CD14-positive monocyte (primary cell): ENCODE measurements around the gene IGF1R. TPM values are rescaled to one million over a fixed set of nuclear protein-coding genes. Genes with fewer than 3 reads are reported as not detected.

Experiments
- DNase-seq, 3 donors: peaks; one replicate each; pipeline ENCODE4 v3.0.0-alpha.2; 2011 to 2022
- H2AFZ ChIP-seq: 2 replicates; pipeline ENCODE4 v1.6.0; 2012; ENCODE audit warnings: mild to moderate bottlenecking, low read depth, low read length, inconsistent platforms; ENCODE audit not compliant: insufficient read depth, poor library complexity, severe bottlenecking
- H3K27ac ChIP-seq, 2 donors: 1 replicate in 1 of 2; 2 replicates in 1 of 2; pipeline ENCODE4 v1.5.1; 2012 to 2013; ENCODE audit warnings: low read length in 2 of 2, control low read depth in 1 of 2, inconsistent platforms in 1 of 2, low read depth in 1 of 2, mild to moderate bottlenecking in 1 of 2
- H3K27me3 ChIP-seq, 2 donors: one replicate each; pipeline versions ENCODE4 v1.6.0 to v1.6.1; 2011 to 2013; ENCODE audit warnings: low read length in 2 of 2; ENCODE audit not compliant: control insufficient read depth in 2 of 2, insufficient read depth in 2 of 2
- H3K36me3 ChIP-seq, 2 donors: replicated peaks in 1 of 2; 1 replicate in 1 of 2; 2 replicates in 1 of 2; pipeline versions ENCODE4 v1.5.1 to v1.6.1; 2012 to 2013; ENCODE audit warnings: low read length in 2 of 2, control low read depth in 1 of 2, inconsistent platforms in 1 of 2, mild to moderate bottlenecking in 1 of 2; ENCODE audit not compliant: insufficient read depth in 2 of 2, control insufficient read depth in 1 of 2
- H3K4me1 ChIP-seq, 2 donors: 1 replicate in 1 of 2; 2 replicates in 1 of 2; pipeline versions ENCODE4 v1.5.1 to v1.6.1; 2012 to 2013; ENCODE audit warnings: low read length in 2 of 2, control low read depth in 1 of 2, inconsistent platforms in 1 of 2, mild to moderate bottlenecking in 1 of 2, moderate library complexity in 1 of 2; ENCODE audit not compliant: insufficient read depth in 2 of 2, control insufficient read depth in 1 of 2
- H3K4me2 ChIP-seq: replicated peaks from 2 replicates; pipeline ENCODE3; 2012; ENCODE audit warnings: low read length, moderate library complexity, mild to moderate bottlenecking; ENCODE audit not compliant: poor library complexity, severe bottlenecking; ENCODE audit errors: extremely low read depth
- H3K4me3 ChIP-seq, 3 experiments: fragments of 200-600 bp in 1 of 3; sonication (generic) in 1 of 3; replicated peaks in 1 of 3; 1 replicate in 2 of 3; 2 replicates in 1 of 3; pipeline ENCODE4 v1.5.1; 2011 to 2013; ENCODE audit warnings: low read length in 3 of 3, mild to moderate bottlenecking in 3 of 3, control low read depth in 2 of 3, low read depth in 2 of 3, inconsistent platforms in 1 of 3, moderate library complexity in 1 of 3
- H3K79me2 ChIP-seq: 2 replicates; pipeline ENCODE4 v1.6.0; 2012; ENCODE audit warnings: mild to moderate bottlenecking, control low read depth, inconsistent platforms, low read length, moderate library complexity; ENCODE audit not compliant: insufficient read depth
- H3K9ac ChIP-seq: 2 replicates; pipeline ENCODE4 v1.6.0; 2017; ENCODE audit warnings: low read length, mild to moderate bottlenecking; ENCODE audit not compliant: insufficient read depth, poor library complexity, severe bottlenecking
- H3K9me3 ChIP-seq, 2 donors: replicated peaks in 1 of 2; 1 replicate in 1 of 2; 2 replicates in 1 of 2; pipeline versions ENCODE4 v1.5.1 to v1.6.1; 2012 to 2013; ENCODE audit warnings: low read length in 2 of 2, control low read depth in 1 of 2; ENCODE audit not compliant: control insufficient read depth in 1 of 2, insufficient read depth in 1 of 2
- H4K20me1 ChIP-seq: 2 replicates; pipeline ENCODE4 v1.6.0; 2012; ENCODE audit warnings: mild to moderate bottlenecking, low read length, control low read depth, moderate library complexity; ENCODE audit not compliant: insufficient read depth
- H3K27ac Mint-ChIP-seq, 7 donors: one replicate each; pipeline ENCODE4 v1.8.0; 2020; ENCODE audit warnings: mild to moderate bottlenecking in 7 of 7, mixed read lengths in 7 of 7, moderate library complexity in 6 of 7, inconsistent platforms in 2 of 7
- H3K27me3 Mint-ChIP-seq, 3 donors: one replicate each; pipeline ENCODE4 v1.8.0; 2021 to 2022; ENCODE audit warnings: low read depth in 3 of 3, mild to moderate bottlenecking in 3 of 3, mixed read lengths in 3 of 3, moderate library complexity in 3 of 3, inconsistent platforms in 1 of 3
- H3K36me3 Mint-ChIP-seq, 2 donors: one replicate each; pipeline ENCODE4 v1.8.0; 2020; ENCODE audit warnings: mixed read lengths in 2 of 2, inconsistent platforms in 1 of 2, mild to moderate bottlenecking in 1 of 2
- H3K4me1 Mint-ChIP-seq: one replicate; pipeline ENCODE4 v1.8.0; 2020; ENCODE audit warnings: mild to moderate bottlenecking, mixed read lengths
- H3K4me3 Mint-ChIP-seq, 2 donors: one replicate each; pipeline ENCODE4 v1.8.0; 2020; ENCODE audit warnings: mild to moderate bottlenecking in 2 of 2, mixed read lengths in 2 of 2, moderate library complexity in 1 of 2
- H3K9me3 Mint-ChIP-seq, 7 donors: one replicate each; pipeline ENCODE4 v1.8.0; 2020 to 2022; ENCODE audit warnings: mixed read lengths in 7 of 7, mild to moderate bottlenecking in 6 of 7, moderate library complexity in 6 of 7, inconsistent platforms in 2 of 7
- WGBS: methylation state at CpG from one replicate; pipeline ENCODE4 v1.1.5; 2013; ENCODE audit warnings: missing lambda C conversion rate; ENCODE audit not compliant: insufficient coverage; 5-methylcytosine and 5-hydroxymethylcytosine counted together
- intact Hi-C, 2 donors: fragments of 100-400 bp; cut with micrococcal nuclease; formaldehyde crosslinking; loops; one replicate each; pipeline versions ENCODE4 v1.15.0 to v1.15.1; 2023
- polyA plus RNA-seq, 3 donors: library from polyadenylated mRNA; depleted of rRNA in 1 of 3; unstranded in 2 of 3; stranded (reverse) in 1 of 3; fragments of 300-500 nt in 2 of 3; fragments of >200 nt in 1 of 3; fragmentation: Illumina TruSeq in 2 of 3; gene quantifications; 1 replicate in 2 of 3; 2 replicates in 1 of 3; pipeline ENCODE4 v1.2.3, GENCODE V29; 2012 to 2021
- TF ChIP-seq, protein P1 (sequence below): fragments of 200-600 bp; IDR thresholded peaks from one replicate; pipeline ENCODE4 v1.8.0; 2022; ENCODE audit warnings: antibody characterized with exemption, mild to moderate bottlenecking

Gene IGF1R
- polyA plus RNA-seq, 3 donors, result 0.35 to 4.9 (median 0.67) TPM

DNA sequence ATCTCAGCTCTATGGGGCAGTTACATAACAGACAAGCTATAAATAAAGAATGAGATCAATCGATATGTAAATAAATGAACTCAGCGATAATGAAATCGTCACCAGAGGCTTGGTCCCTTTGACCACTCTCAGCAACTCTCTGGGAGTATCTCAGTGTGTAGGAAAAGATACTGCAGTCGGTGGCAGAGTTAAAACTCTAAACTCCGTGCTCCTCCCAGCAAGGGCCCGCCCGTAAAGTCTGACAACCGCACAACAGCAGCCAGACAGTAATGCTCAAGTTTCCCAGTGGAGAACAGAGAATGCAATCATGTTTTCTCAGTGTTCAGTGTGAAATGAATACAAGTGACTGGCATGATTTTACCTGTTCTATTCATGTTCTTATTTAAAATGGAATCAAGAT lies 28.3 kb upstream of the IGF1R start:
- peaks cover 0 to under 1% (median 0%) of the 10 kb centered on the region in 7 donors for H3K9me3 Mint-ChIP-seq
- Histone ChIP-seq H3K4me1 (no peaks in the 10 kb centered on the region), H3K27me3 (peaks cover 29 to 39% of the 10 kb centered on the region in 2 donors), H3K4me3 (no peak overlapping the region), H3K9ac (no peak overlapping the region), H3K36me3 (no peaks in the 10 kb centered on the region), H3K27ac (no peak overlapping the region), H3K9me3 (no peaks in the 10 kb centered on the region), H3K4me2 (no peak overlapping the region), H4K20me1 (no peaks in the 10 kb centered on the region), H3K79me2 (no peaks in the 10 kb centered on the region), H2AFZ (no peak overlapping the region)
- TF ChIP-seq, protein P1, sequence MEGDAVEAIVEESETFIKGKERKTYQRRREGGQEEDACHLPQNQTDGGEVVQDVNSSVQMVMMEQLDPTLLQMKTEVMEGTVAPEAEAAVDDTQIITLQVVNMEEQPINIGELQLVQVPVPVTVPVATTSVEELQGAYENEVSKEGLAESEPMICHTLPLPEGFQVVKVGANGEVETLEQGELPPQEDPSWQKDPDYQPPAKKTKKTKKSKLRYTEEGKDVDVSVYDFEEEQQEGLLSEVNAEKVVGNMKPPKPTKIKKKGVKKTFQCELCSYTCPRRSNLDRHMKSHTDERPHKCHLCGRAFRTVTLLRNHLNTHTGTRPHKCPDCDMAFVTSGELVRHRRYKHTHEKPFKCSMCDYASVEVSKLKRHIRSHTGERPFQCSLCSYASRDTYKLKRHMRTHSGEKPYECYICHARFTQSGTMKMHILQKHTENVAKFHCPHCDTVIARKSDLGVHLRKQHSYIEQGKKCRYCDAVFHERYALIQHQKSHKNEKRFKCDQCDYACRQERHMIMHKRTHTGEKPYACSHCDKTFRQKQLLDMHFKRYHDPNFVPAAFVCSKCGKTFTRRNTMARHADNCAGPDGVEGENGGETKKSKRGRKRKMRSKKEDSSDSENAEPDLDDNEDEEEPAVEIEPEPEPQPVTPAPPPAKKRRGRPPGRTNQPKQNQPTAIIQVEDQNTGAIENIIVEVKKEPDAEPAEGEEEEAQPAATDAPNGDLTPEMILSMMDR, result no peak
- no peaks in the 10 kb centered on the region for H3K4me1 Mint-ChIP-seq
- WGBS, result 97% methylated on average over 8 of the region's 8 CpGs
- H3K4me3 Mint-ChIP-seq, result peak overlapping the region in 1 of 2 donors; percentile 44
- DNase-seq, result no peak
- H3K27ac Mint-ChIP-seq, result no peak overlapping the region
- H3K36me3 Mint-ChIP-seq, result no peaks in the 10 kb centered on the region
- intact Hi-C loops, result loop anchor here in 1 of 2 donors (10.0 kb wide), 1 partner anchor 45 kb away; no protein-coding TSS in a partner anchor
- H3K27me3 Mint-ChIP-seq, result peaks cover 34 to 41% (median 38%) of the 10 kb centered on the region in 3 donors

DNA sequence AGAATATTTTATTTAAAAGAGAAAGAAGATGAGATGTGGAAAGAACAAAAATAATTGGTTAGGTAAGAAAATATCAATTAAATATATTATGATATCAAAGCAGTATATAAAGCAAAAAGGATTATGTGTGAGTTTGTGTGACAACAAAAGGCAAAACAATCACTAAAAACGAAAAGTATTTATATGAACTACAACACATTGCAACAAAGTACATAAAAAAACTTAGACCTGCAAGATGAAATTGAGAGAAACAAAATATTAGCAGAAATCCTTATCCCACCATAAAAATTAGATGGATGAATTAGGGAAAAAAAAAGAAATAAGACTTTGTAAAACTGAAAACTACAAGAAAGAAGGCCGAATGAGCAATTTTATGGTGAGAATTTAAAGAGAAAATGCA lies 27.3 kb upstream of the IGF1R start:
- TF ChIP-seq, protein P1, result no peak

More for the DNA sequence above, 27.3 kb upstream of the IGF1R start:
- Histone ChIP-seq H2AFZ (no peak overlapping the region), H3K9ac (no peak overlapping the region), H3K4me1 (no peaks in the 10 kb centered on the region), H3K4me2 (no peak overlapping the region), H3K27ac (no peak overlapping the region), H4K20me1 (no peaks in the 10 kb centered on the region), H3K27me3 (peaks cover 29 to 39% of the 10 kb centered on the region in 2 donors), H3K9me3 (no peaks in the 10 kb centered on the region), H3K79me2 (no peaks in the 10 kb centered on the region), H3K4me3 (no peak overlapping the region), H3K36me3 (no peaks in the 10 kb centered on the region)
- no peaks in the 10 kb centered on the region for H3K4me1 Mint-ChIP-seq
- peak overlapping the region in 1 of 2 donors; percentile 67 for H3K4me3 Mint-ChIP-seq
- H3K36me3 Mint-ChIP-seq, result no peaks in the 10 kb centered on the region
- intact Hi-C loops, result loop anchor here in 1 of 2 donors (10.0 kb wide), 1 partner anchor 46 kb away; no protein-coding TSS in a partner anchor
- no peak for DNase-seq
- H3K27ac Mint-ChIP-seq, result no peak overlapping the region
- WGBS, result no CpG with 5 or more reads among the region's 2 CpGs
- peaks cover 32 to 47% (median 41%) of the 10 kb centered on the region in 3 donors for H3K27me3 Mint-ChIP-seq
- no peaks in the 10 kb centered on the region for H3K9me3 Mint-ChIP-seq
